HEK293 (cell line): ENCODE data around the gene FBXW10.
A peak's percentile ranks its signal among the peaks of the same experiment; 100 is the strongest.

ENCODE experiments used
- BCL11A ChIP-seq: fragments of 450-650 bp; formaldehyde crosslinking; IDR thresholded peaks from 2 replicates; pipeline ENCODE4 v1.5.1; 2016; ENCODE audit warnings: low read depth, missing biosample characterization, missing genetic modification characterization
- CTCF ChIP-seq: fragments of 450-650 bp; formaldehyde crosslinking; IDR thresholded peaks from 2 replicates; pipeline ENCODE4 v1.5.1; 2016; ENCODE audit warnings: missing biosample characterization, missing genetic modification characterization
- GLI4 ChIP-seq: fragments of 450-650 bp; formaldehyde crosslinking; IDR thresholded peaks from 2 replicates; pipeline ENCODE4 v1.5.1; 2016; ENCODE audit warnings: missing biosample characterization, missing genetic modification characterization
- GLIS1 ChIP-seq: fragments of 450-650 bp; formaldehyde crosslinking; IDR thresholded peaks from 2 replicates; pipeline ENCODE4 v1.5.1; 2016; ENCODE audit warnings: missing biosample characterization, missing genetic modification characterization
- KLF10 ChIP-seq: fragments of 450-650 bp; IDR thresholded peaks from 2 replicates; pipeline ENCODE4 v1.5.1; 2018; ENCODE audit warnings: missing biosample characterization, mild to moderate bottlenecking, missing genetic modification characterization
- KLF16 ChIP-seq: fragments of 450-650 bp; formaldehyde crosslinking; IDR thresholded peaks from 2 replicates; pipeline ENCODE4 v1.5.1; 2017; ENCODE audit warnings: missing biosample characterization, missing genetic modification characterization
- KLF8 ChIP-seq: fragments of 450-650 bp; formaldehyde crosslinking; IDR thresholded peaks from 2 replicates; pipeline ENCODE4 v1.5.1; 2016; ENCODE audit warnings: missing biosample characterization, missing genetic modification characterization
- KLF9 ChIP-seq: fragments of 450-650 bp; formaldehyde crosslinking; IDR thresholded peaks from 2 replicates; pipeline ENCODE4 v1.5.1; 2016; ENCODE audit warnings: missing biosample characterization, missing genetic modification characterization, low read depth
- PBX3 ChIP-seq: sonication (generic); formaldehyde crosslinking; IDR thresholded peaks from 2 replicates; pipeline ENCODE4 v1.8.1; 2022; ENCODE audit warnings: mild to moderate bottlenecking, moderate library complexity, missing genetic modification reagents
- SP2 ChIP-seq: fragments of 450-650 bp; formaldehyde crosslinking; IDR thresholded peaks from 2 replicates; pipeline ENCODE4 v1.5.1; 2016; ENCODE audit warnings: missing biosample characterization, missing genetic modification characterization
- SP3 ChIP-seq: fragments of 450-650 bp; formaldehyde crosslinking; IDR thresholded peaks from 2 replicates; pipeline ENCODE4 v1.5.1; 2016; ENCODE audit warnings: missing biosample characterization, missing genetic modification characterization
- ZEB2 ChIP-seq: fragments of 450-650 bp; formaldehyde crosslinking; IDR thresholded peaks from 2 replicates; pipeline ENCODE4 v1.5.1; 2016; ENCODE audit warnings: missing biosample characterization, missing genetic modification characterization
- ZFP37 ChIP-seq: fragments of 450-650 bp; formaldehyde crosslinking; IDR thresholded peaks from 2 replicates; pipeline ENCODE4 v1.5.1; 2016; ENCODE audit warnings: missing biosample characterization, missing genetic modification characterization
- ZFP69B ChIP-seq: fragments of 450-650 bp; formaldehyde crosslinking; IDR thresholded peaks from 2 replicates; pipeline ENCODE4 v1.5.1; 2016; ENCODE audit warnings: missing biosample characterization, missing genetic modification characterization
- ZNF121 ChIP-seq: fragments of 450-650 bp; formaldehyde crosslinking; IDR thresholded peaks from 2 replicates; pipeline ENCODE4 v1.5.1; 2016; ENCODE audit warnings: missing biosample characterization, missing genetic modification characterization
- ZNF24 ChIP-seq: fragments of 450-650 bp; formaldehyde crosslinking; IDR thresholded peaks from 2 replicates; pipeline ENCODE4 v1.5.1; 2016; ENCODE audit warnings: missing biosample characterization, missing genetic modification characterization
- ZNF302 ChIP-seq: fragments of 450-650 bp; formaldehyde crosslinking; IDR thresholded peaks from 2 replicates; pipeline ENCODE4 v1.5.1; 2016; ENCODE audit warnings: missing biosample characterization, missing genetic modification characterization, low read depth
- ZNF341 ChIP-seq: fragments of 450-650 bp; formaldehyde crosslinking; IDR thresholded peaks from 2 replicates; pipeline ENCODE4; 2016; ENCODE audit warnings: low read depth, missing biosample characterization, missing genetic modification characterization
- ZNF391 ChIP-seq: fragments of 450-650 bp; formaldehyde crosslinking; IDR thresholded peaks from 2 replicates; pipeline ENCODE4 v1.5.1; 2016; ENCODE audit warnings: low read depth, missing biosample characterization, missing genetic modification characterization, borderline replicate concordance
- ZNF394 ChIP-seq: fragments of 450-650 bp; formaldehyde crosslinking; IDR thresholded peaks from 2 replicates; pipeline ENCODE4 v1.5.1; 2016; ENCODE audit warnings: missing biosample characterization, missing genetic modification characterization, mild to moderate bottlenecking, moderate library complexity, borderline replicate concordance
- ZNF580 ChIP-seq: fragments of 450-650 bp; formaldehyde crosslinking; IDR thresholded peaks from 2 replicates; pipeline ENCODE4 v1.5.1; 2016; ENCODE audit warnings: missing biosample characterization, missing genetic modification characterization
- ZNF596 ChIP-seq: fragments of 450-650 bp; IDR thresholded peaks from 2 replicates; pipeline ENCODE4 v1.5.0; 2018; ENCODE audit warnings: missing biosample characterization, mild to moderate bottlenecking, missing genetic modification characterization, moderate library complexity
- ZNF692 ChIP-seq: fragments of 450-650 bp; formaldehyde crosslinking; IDR thresholded peaks from 2 replicates; pipeline ENCODE4 v1.5.1; 2016; ENCODE audit warnings: missing biosample characterization, missing genetic modification characterization
- ZNF843 ChIP-seq: fragments of 450-650 bp; formaldehyde crosslinking; IDR thresholded peaks from 2 replicates; pipeline ENCODE4 v1.5.1; 2016; ENCODE audit warnings: missing biosample characterization, missing genetic modification characterization
- ZSCAN5A ChIP-seq: fragments of 450-650 bp; formaldehyde crosslinking; IDR thresholded peaks from 2 replicates; pipeline ENCODE4 v1.5.1; 2016; ENCODE audit warnings: missing biosample characterization, missing genetic modification characterization
- TF ChIP-seq, protein P1 (sequence below): fragments of 450-650 bp; formaldehyde crosslinking; conservative IDR thresholded peaks from 2 replicates; pipeline ENCODE4 v1.5.1; 2016; ENCODE audit warnings: low read depth, missing biosample characterization, missing genetic modification characterization

Gene FBXW10

GRCh38 chr17:18780991-18781718 lies 37.3 kb downstream of the FBXW10 start, which contains the start of gene TVP23B (continued):
- TF ChIP-seq ZNF692 (tag by site-specific recombination) = peak; percentile 66; the same call in 1 of the 2 replicates
- TF ChIP-seq ZNF24 (tag by site-specific recombination) = 0 out of 2 replicates have a peak, but pooled peaks have one; percentile 48
- peak; percentile 64; the same call in 1 of the 2 replicates for TF ChIP-seq ZNF394 (tag by site-specific recombination)
- 0 out of 2 replicates have a peak, but pooled peaks have one; percentile 41 for TF ChIP-seq ZNF121 (tag by site-specific recombination)
- 0 out of 2 replicates have a peak, but pooled peaks have one; percentile 36 for TF ChIP-seq ZNF302 (tag by site-specific recombination)
- peak; percentile 36; the same call in 1 of the 2 replicates for TF ChIP-seq BCL11A (tag by site-specific recombination)
- peak; percentile 89; the same call in 1 of the 2 replicates for TF ChIP-seq GLI4 (tag by site-specific recombination)
- TF ChIP-seq ZNF580 (tag by site-specific recombination) = 0 out of 2 replicates have a peak, but pooled peaks have one; percentile 34
- peak; percentile 86 for TF ChIP-seq KLF8
- peak; percentile 97 for TF ChIP-seq ZSCAN5A
- TF ChIP-seq ZNF596 (tag by site-specific recombination) = 0 out of 2 replicates have a peak, but pooled peaks have one; percentile 37
- peak; percentile 33; the same call in 1 of the 2 replicates for TF ChIP-seq CTCF
- peak; percentile 68; the same call in 1 of the 2 replicates for TF ChIP-seq ZNF391
- TF ChIP-seq SP2 (tag by site-specific recombination) = peak; percentile 92
- peak; percentile 90 for TF ChIP-seq ZFP37 (tag by site-specific recombination)
- TF ChIP-seq KLF16 (tag by site-specific recombination) = peak; percentile 74; the same call in 1 of the 2 replicates
- TF ChIP-seq KLF9 (tag by site-specific recombination) = peak; percentile 74
- peak; percentile 78 for TF ChIP-seq SP3 (tag by site-specific recombination)
- 0 out of 2 replicates have a peak, but pooled peaks have one; percentile 31 for TF ChIP-seq ZNF843 (tag by site-specific recombination)
- peak; percentile 60 for TF ChIP-seq ZNF341
- TF ChIP-seq GLIS1 = peak; percentile 67
- peak; percentile 59; the same call in 1 of the 2 replicates for TF ChIP-seq ZEB2 (tag by site-specific recombination)
- peak; percentile 65; the same call in 1 of the 2 replicates for TF ChIP-seq ZFP69B
- TF ChIP-seq KLF10 (tag by site-specific recombination) = peak; percentile 47; the same call in 1 of the 2 replicates
- peak; percentile 67; the same call in 1 of the 2 replicates for TF ChIP-seq PBX3 (CRISPR knock-in tag)
- TF ChIP-seq, protein P1, sequence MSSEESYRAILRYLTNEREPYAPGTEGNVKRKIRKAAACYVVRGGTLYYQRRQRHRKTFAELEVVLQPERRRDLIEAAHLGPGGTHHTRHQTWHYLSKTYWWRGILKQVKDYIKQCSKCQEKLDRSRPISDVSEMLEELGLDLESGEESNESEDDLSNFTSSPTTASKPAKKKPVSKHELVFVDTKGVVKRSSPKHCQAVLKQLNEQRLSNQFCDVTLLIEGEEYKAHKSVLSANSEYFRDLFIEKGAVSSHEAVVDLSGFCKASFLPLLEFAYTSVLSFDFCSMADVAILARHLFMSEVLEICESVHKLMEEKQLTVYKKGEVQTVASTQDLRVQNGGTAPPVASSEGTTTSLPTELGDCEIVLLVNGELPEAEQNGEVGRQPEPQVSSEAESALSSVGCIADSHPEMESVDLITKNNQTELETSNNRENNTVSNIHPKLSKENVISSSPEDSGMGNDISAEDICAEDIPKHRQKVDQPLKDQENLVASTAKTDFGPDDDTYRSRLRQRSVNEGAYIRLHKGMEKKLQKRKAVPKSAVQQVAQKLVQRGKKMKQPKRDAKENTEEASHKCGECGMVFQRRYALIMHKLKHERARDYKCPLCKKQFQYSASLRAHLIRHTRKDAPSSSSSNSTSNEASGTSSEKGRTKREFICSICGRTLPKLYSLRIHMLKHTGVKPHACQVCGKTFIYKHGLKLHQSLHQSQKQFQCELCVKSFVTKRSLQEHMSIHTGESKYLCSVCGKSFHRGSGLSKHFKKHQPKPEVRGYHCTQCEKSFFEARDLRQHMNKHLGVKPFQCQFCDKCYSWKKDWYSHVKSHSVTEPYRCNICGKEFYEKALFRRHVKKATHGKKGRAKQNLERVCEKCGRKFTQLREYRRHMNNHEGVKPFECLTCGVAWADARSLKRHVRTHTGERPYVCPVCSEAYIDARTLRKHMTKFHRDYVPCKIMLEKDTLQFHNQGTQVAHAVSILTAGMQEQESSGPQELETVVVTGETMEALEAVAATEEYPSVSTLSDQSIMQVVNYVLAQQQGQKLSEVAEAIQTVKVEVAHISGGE (tag by site-specific recombination) = peak; percentile 99
